ENCODE results near the gene PDE4B.
"Not testable (repeated sequence)": the region's sequence is repeated elsewhere in the genome, so short reads cannot be mapped to it uniquely, and the experiment has no call there.

PDE4B gene

DNA sequence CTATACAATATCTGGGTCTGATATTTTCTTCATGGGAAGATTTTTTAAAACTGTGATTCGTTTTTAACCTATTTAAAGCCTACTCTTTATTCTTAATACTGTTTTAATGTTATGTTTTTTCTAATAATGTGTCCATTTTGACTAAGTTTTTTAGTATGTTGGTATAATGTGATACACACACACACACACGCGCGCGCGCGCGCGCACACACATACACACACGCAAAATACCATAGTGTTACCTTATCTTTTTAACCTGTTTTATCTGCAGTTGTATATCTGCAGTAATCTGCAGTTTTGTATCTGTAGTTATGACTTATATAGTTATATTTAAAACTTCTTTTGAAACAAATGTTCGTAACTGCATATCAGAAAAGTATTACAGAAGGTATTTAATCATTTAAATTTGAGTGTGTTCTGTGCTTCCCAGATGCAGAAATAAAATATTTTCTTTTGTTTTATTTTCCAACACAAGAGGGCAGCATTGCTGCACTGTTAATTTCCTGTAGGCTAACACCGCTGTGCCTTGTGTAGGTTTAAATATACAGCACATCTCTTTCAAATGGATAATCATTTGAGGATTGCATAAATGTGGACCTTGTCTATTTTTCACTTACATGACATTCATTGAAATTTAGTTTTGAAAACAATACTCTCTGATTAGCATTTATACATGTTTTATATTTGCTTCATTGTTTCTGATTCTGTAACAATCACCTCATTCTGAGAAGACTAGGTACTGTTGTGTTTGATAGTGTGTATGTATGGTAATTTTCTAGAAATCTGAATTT is 166.1 kb downstream of the PDE4B start:
- TF ChIP-seq, protein P1, sequence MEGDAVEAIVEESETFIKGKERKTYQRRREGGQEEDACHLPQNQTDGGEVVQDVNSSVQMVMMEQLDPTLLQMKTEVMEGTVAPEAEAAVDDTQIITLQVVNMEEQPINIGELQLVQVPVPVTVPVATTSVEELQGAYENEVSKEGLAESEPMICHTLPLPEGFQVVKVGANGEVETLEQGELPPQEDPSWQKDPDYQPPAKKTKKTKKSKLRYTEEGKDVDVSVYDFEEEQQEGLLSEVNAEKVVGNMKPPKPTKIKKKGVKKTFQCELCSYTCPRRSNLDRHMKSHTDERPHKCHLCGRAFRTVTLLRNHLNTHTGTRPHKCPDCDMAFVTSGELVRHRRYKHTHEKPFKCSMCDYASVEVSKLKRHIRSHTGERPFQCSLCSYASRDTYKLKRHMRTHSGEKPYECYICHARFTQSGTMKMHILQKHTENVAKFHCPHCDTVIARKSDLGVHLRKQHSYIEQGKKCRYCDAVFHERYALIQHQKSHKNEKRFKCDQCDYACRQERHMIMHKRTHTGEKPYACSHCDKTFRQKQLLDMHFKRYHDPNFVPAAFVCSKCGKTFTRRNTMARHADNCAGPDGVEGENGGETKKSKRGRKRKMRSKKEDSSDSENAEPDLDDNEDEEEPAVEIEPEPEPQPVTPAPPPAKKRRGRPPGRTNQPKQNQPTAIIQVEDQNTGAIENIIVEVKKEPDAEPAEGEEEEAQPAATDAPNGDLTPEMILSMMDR (IDR thresholded peaks at IDR 0.05; ENCODE audit: low read depth, low read length): peak; percentile 47

DNA sequence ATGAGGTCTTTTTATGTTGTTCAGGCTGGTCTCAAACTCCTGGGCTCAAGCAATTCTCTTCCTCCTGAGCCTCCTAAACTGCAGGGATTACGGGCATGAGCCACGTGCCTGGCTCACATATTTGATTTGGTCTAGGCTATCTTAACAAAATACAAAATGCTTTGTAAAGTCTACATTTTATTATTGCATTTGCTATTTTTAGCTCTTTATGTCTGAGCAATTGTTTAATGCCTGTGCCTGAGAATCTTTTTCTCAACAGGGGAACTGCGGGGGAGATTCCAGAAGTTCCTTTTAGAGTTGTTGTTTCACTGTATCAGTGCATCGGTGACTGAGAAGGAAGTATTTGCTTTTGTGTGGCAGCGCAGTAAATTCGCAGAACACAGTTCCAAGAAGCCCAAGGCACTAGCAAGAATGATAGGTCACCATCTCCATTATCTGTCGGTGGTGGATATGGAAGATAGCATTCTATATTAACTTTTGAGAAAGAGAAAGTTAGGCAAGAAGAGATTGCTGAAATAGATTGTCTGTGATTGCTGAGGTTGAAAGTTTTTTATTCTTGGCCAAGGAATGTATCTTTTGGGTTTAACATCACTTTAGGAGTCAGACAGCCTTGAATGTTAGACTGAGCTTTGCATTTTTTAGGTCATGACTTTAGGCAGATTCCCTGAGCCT is 167.3 kb downstream of the PDE4B start:
- H3K4me3 ChIP-seq (ENCODE audit: low read depth, low read length): no peak overlapping the region
- no peaks in the 10 kb centered on the region for H3K4me1 ChIP-seq
- H3K36me3 ChIP-seq: no peaks in the 10 kb centered on the region
- TF ChIP-seq, protein P1 (IDR thresholded peaks at IDR 0.05; ENCODE audit: low read depth, low read length): no peak
- DNase-seq: no peak
- no peaks in the 10 kb centered on the region for H3K9me3 ChIP-seq
- H3K27me3 ChIP-seq: no peaks in the 10 kb centered on the region

More for the DNA sequence above, 166.1 kb downstream of the PDE4B start:
- Histone ChIP-seq H3K27me3 (no peaks in the 10 kb centered on the region), H3K9me3 (no peaks in the 10 kb centered on the region), H3K4me1 (no peaks in the 10 kb centered on the region), H3K36me3 (no peaks in the 10 kb centered on the region), H3K4me3 (ENCODE audit: low read depth, low read length) (no peak overlapping the region)
- DNase-seq: peak; percentile 11

DNA sequence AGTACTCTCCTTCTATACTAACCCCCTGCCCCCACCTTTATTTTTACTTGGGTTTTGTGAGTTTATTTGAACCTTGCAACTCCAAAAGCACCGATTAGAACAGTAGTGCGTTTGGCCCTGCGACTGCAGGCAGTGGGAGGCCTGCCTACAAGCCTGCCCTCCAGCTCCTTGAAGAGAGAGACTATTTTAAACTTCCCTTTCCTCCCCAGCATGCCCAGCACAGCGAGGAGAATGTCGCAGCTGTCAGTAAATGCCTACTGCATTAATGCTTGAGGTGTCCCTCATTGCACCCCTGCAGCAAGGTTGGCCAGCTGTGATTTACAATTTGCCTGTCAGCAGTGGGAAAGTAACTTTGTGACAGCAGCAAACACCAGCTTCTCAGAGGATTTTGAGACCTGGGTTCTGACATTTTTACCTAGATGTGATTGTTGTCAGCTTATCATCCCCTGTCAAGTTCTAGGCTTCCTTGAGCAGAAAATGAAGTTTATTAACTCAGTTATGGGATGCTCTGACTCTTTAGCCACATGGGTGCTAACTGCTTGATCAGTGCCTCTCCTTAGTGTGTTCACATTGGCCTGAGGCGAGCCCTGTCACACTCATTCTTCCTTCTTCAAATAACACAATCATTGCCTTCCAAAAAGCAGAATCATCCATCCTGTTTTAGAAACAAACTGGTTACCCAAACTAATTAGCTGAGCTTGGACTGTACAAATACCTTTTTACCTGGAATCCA is 170.6 kb downstream of the PDE4B start:
- TF ChIP-seq, protein P1 (IDR thresholded peaks at IDR 0.05; ENCODE audit: low read depth, low read length): no peak

DNA sequence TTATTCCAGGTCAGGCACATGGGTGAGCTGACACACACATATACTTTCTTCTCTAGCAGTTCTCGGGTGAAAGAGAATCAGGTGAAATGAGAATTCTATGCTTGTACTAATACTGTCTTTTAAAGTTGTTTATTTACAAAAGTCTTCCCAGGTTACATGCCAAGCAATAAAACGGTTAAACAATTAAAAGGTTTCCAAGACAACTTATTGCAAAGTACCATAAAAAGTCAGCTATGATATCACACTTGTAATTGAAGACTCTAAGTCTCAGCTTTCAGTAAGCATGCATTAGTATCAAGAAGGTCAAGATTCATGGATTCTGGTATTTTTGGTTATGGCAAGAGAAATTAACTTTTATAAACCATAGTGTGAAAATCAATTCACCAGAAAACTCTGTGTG is 171.4 kb downstream of the PDE4B start:
- Histone ChIP-seq H3K4me1 (no peaks in the 10 kb centered on the region), H3K36me3 (no peaks in the 10 kb centered on the region), H3K4me3 (ENCODE audit: low read depth, low read length) (no peak overlapping the region), H3K27me3 (no peaks in the 10 kb centered on the region), H3K9me3 (no peaks in the 10 kb centered on the region)
- TF ChIP-seq, protein P1 (IDR thresholded peaks at IDR 0.05; ENCODE audit: low read depth, low read length): no peak
- DNase-seq: no peak

More for the DNA sequence above, 170.6 kb downstream of the PDE4B start:
- Histone ChIP-seq H3K4me3 (ENCODE audit: low read depth, low read length) (no peak overlapping the region), H3K4me1 (no peaks in the 10 kb centered on the region), H3K36me3 (no peaks in the 10 kb centered on the region), H3K27me3 (no peaks in the 10 kb centered on the region), H3K9me3 (no peaks in the 10 kb centered on the region)
- no peak for DNase-seq

DNA sequence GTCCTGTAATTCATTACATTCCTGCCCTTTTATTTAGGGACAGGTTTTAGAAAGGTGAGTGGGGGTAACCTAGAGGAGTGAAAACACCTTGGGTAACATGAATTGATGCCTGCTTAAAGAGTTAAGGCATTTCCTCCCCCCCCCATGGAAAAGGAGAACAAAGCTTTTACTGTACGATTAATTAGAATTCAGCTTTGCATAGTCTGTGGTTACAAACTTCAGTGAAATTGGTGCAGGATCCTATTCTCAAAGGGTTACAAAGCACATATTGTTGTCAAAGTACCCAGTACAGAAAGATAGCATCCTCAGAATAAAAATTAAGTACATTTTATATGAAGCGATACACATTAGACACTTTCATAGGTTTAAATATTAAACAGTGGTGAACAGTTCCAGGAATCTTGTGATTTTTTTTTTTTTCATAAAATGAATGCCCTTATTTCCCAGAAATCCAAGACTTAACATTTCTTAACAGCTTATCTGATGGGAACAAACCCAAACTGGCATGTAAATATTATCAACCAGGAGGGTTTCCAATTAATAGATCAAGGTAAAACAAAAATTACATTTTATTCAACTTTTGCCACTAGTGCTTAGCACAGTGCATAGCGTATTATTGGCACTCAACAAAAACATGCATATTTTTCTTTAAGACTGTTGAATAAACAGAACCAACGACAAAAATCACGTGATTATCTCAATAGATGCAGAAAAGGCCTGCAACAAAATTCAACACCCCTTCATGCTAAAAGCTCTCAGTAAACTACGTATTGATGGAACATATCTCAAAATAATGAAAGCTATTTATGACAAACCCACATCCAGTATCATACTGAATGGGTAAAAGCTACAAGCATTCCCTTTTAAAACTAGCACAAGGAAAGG is 172.7 kb downstream of the PDE4B start:
- TF ChIP-seq, protein P1 (IDR thresholded peaks at IDR 0.05; ENCODE audit: low read depth, low read length): no peak
- Histone ChIP-seq H3K4me3 (ENCODE audit: low read depth, low read length) (no peak overlapping the region), H3K9me3 (no peaks in the 10 kb centered on the region), H3K36me3 (no peaks in the 10 kb centered on the region), H3K27me3 (no peaks in the 10 kb centered on the region), H3K4me1 (no peaks in the 10 kb centered on the region)
- DNase-seq: no peak

DNA sequence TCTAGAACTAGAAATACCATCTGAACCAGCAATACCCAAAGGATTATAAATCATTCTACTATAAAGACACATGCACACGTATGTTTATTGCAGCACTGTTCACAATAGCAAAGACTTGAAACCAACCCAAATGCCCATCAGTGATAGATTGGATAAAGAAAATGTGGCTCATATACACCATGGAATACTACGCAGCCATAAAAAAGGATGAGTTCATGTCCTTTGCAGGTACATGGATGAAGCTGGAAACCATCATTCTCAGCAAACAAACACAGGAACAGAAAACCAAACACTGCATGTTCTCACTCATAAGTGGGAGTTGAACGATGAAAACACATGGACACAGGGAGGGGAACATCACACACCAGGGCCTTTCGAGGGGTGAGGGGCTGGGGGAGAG is 174.8 kb downstream of the PDE4B start:
- H3K4me1 ChIP-seq; DNase-seq; H3K36me3 ChIP-seq; H3K27me3 ChIP-seq; H3K9me3 ChIP-seq; H3K4me3 ChIP-seq (ENCODE audit: low read depth, low read length): not testable (repeated sequence)

Data from BE2C (cell line).